OCI-LY3 (cell line): Measurements from ENCODE around the gene R3HDM1.
A peak's percentile ranks its signal among the peaks of the same experiment; 100 is the strongest.

Experiments
- H2AFZ ChIP-seq: fragments of 200-600, 300-600 bp; shearing (Covaris generic); 2 replicates; pipeline ENCODE4 v1.6.0; 2014; ENCODE audit warnings: antibody characterized with exemption, low read depth, low read length
- H3K27ac ChIP-seq: fragments of 200-600, 300-600 bp; sonication (generic); 2 replicates; pipeline ENCODE4 v1.5.1; 2014; ENCODE audit warnings: mild to moderate bottlenecking, low read length, moderate library complexity, mixed read lengths
- H3K27me3 ChIP-seq: fragments of 200-600, 300-600 bp; sonication (generic); 2 replicates; pipeline ENCODE4 v1.6.1; 2014; ENCODE audit warnings: low read depth, low read length, mixed read lengths
- H3K36me3 ChIP-seq: fragments of 200-600, 300-600 bp; sonication (generic); replicated peaks from 2 replicates; pipeline ENCODE3; 2014; ENCODE audit warnings: low read depth, low read length, mixed read lengths
- H3K4me1 ChIP-seq: fragments of 300-600, 200-600 bp; sonication (generic); 2 replicates; pipeline ENCODE4 v1.6.1; 2014; ENCODE audit warnings: low read length, mixed read lengths
- H3K4me2 ChIP-seq: fragments of 200-600, 300-600 bp; sonication (generic); 2 replicates; pipeline ENCODE4 v1.6.1; 2014; ENCODE audit warnings: low read length, mixed read lengths
- H3K4me3 ChIP-seq: fragments of 300-600, 200-600 bp; sonication (generic); 2 replicates; pipeline ENCODE4 v1.5.1; 2014; ENCODE audit warnings: antibody characterized with exemption, mild to moderate bottlenecking, low read length, moderate library complexity
- H3K79me2 ChIP-seq: fragments of 300-600, 200-600 bp; shearing (Covaris generic); 2 replicates; pipeline ENCODE4 v1.6.1; 2014; ENCODE audit warnings: mild to moderate bottlenecking, low read length, mixed read lengths
- H3K9ac ChIP-seq: fragments of 300-600, 200-600 bp; shearing (Covaris generic); 2 replicates; pipeline ENCODE4 v1.6.0; 2014; ENCODE audit warnings: mild to moderate bottlenecking, low read length, moderate library complexity
- H3K9me3 ChIP-seq: fragments of 200-600, 300-600 bp; shearing (Covaris generic); 2 replicates; pipeline ENCODE4 v1.6.1; 2014; ENCODE audit warnings: low read length, mixed read lengths; ENCODE audit not compliant: insufficient read depth
- H4K20me1 ChIP-seq: fragments of 200-600, 300-600 bp; sonication (generic); 2 replicates; pipeline ENCODE4 v1.6.1; 2016; ENCODE audit warnings: low read length, mixed read lengths; ENCODE audit not compliant: insufficient read depth
- EZH2phosphoT487 ChIP-seq: fragments of 200-600 bp; shearing (Covaris generic); IDR thresholded peaks from 2 replicates; pipeline ENCODE4 v1.6.1; 2018; ENCODE audit warnings: antibody characterized with exemption, mixed run types, low read depth
- TF ChIP-seq, protein P1 (sequence below): fragments of 200-600, 300-600 bp; sonication (generic); IDR thresholded peaks from 2 replicates; pipeline ENCODE4 v1.5.1; 2014; ENCODE audit warnings: antibody characterized with exemption, low read length, low read depth

Gene R3HDM1

DNA sequence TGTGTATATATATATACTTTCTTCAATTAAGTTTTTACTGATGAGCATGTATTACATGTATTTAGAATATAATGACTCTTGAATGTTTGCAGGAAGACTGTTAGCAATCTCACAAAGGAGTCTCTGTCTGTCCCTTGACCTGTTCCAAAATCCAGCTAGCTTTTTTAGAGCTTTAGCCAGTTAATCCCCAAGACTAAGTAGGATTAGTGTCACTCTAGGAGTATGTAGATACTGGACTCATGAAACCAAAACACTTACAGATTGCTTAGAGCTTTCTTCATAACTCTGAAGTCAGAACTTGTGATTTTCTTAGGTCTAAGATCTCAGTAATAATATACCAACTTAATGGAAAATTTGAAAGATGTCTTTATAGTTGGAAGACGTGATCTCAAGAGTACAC lies 212.6 kb downstream of the R3HDM1 start:
- no peaks in the 10 kb centered on the region for H3K27me3 ChIP-seq
- H3K9ac ChIP-seq, result no peak overlapping the region
- H3K4me3 ChIP-seq, result peak overlapping the region; percentile 85
- peak overlapping the region; percentile 96 for H3K4me2 ChIP-seq
- H3K36me3 ChIP-seq, result peaks cover 23% of the 10 kb centered on the region
- H3K27ac ChIP-seq, result no peak overlapping the region
- H3K79me2 ChIP-seq, result peaks cover 64% of the 10 kb centered on the region
- no peaks in the 10 kb centered on the region for H3K9me3 ChIP-seq
- peaks cover 46% of the 10 kb centered on the region for H4K20me1 ChIP-seq
- no peak for TF ChIP-seq EZH2phosphoT487
- TF ChIP-seq, protein P1, sequence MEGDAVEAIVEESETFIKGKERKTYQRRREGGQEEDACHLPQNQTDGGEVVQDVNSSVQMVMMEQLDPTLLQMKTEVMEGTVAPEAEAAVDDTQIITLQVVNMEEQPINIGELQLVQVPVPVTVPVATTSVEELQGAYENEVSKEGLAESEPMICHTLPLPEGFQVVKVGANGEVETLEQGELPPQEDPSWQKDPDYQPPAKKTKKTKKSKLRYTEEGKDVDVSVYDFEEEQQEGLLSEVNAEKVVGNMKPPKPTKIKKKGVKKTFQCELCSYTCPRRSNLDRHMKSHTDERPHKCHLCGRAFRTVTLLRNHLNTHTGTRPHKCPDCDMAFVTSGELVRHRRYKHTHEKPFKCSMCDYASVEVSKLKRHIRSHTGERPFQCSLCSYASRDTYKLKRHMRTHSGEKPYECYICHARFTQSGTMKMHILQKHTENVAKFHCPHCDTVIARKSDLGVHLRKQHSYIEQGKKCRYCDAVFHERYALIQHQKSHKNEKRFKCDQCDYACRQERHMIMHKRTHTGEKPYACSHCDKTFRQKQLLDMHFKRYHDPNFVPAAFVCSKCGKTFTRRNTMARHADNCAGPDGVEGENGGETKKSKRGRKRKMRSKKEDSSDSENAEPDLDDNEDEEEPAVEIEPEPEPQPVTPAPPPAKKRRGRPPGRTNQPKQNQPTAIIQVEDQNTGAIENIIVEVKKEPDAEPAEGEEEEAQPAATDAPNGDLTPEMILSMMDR, result no peak
- no peak overlapping the region for H2AFZ ChIP-seq
- H3K4me1 ChIP-seq, result peaks cover 16% of the 10 kb centered on the region

- peaks cover 16% of the 10 kb centered on the region for H3K4me1 ChIP-seq
- no peak overlapping the region for H3K9ac ChIP-seq
- no peak overlapping the region for H3K4me3 ChIP-seq
- H3K4me2 ChIP-seq, result no peak overlapping the region
- peaks cover 46% of the 10 kb centered on the region for H4K20me1 ChIP-seq
- H3K79me2 ChIP-seq, result peaks cover 70% of the 10 kb centered on the region
- no peaks in the 10 kb centered on the region for H3K9me3 ChIP-seq
- H3K27me3 ChIP-seq, result no peaks in the 10 kb centered on the region
- peaks cover 28% of the 10 kb centered on the region for H3K36me3 ChIP-seq
- TF ChIP-seq, protein P1, result no peak; the same call in 1 of the 2 replicates
- no peak for TF ChIP-seq EZH2phosphoT487
- no peak overlapping the region for H3K27ac ChIP-seq
- H2AFZ ChIP-seq, result no peak overlapping the region
Observed at GRCh38 chr2:135744760-135745314, 213.6 kb downstream of the R3HDM1 start.

- H3K9ac ChIP-seq, result no peak overlapping the region
- peaks cover 33% of the 10 kb centered on the region for H3K36me3 ChIP-seq
- H3K4me1 ChIP-seq, result peaks cover 16% of the 10 kb centered on the region
- no peak overlapping the region for H2AFZ ChIP-seq
- peaks cover 73% of the 10 kb centered on the region for H3K79me2 ChIP-seq
- no peak overlapping the region for H3K4me3 ChIP-seq
- no peak overlapping the region for H3K4me2 ChIP-seq
- TF ChIP-seq EZH2phosphoT487, result no peak
- TF ChIP-seq, protein P1, result no peak
- H3K9me3 ChIP-seq, result no peaks in the 10 kb centered on the region
- no peak overlapping the region for H3K27ac ChIP-seq
- peaks cover 46% of the 10 kb centered on the region for H4K20me1 ChIP-seq
- H3K27me3 ChIP-seq, result no peaks in the 10 kb centered on the region
Observed at GRCh38 chr2:135745545-135745944, 214.3 kb downstream of the R3HDM1 start.

GRCh38 chr2:135755573-135755972 lies 224.3 kb downstream of the R3HDM1 start:
- Histone ChIP-seq H3K4me3 (no peak overlapping the region), H2AFZ (no peak overlapping the region), H3K4me1 (no peaks in the 10 kb centered on the region), H3K27ac (no peak overlapping the region), H3K9me3 (peaks cover 7% of the 10 kb centered on the region; the same call in 1 of the 2 replicates), H4K20me1 (no peaks in the 10 kb centered on the region), H3K9ac (no peak overlapping the region), H3K27me3 (no peaks in the 10 kb centered on the region), H3K4me2 (no peak overlapping the region), H3K79me2 (0 out of 2 replicates have a peak, but pooled peaks cover 3% of the 10 kb centered on the region), H3K36me3 (peaks cover 66% of the 10 kb centered on the region)
- no peak for TF ChIP-seq EZH2phosphoT487
- TF ChIP-seq, protein P1, result no peak
